GM21390 (cell line): ENCODE measurements around the gene BBX.

Experiments
- ATAC-seq: cut with Tn5 transposase; IDR thresholded peaks from one replicate; pipeline ENCODE4 v1.9.1; 2021; ENCODE audit not compliant: unreplicated experiment

Gene BBX

DNA sequence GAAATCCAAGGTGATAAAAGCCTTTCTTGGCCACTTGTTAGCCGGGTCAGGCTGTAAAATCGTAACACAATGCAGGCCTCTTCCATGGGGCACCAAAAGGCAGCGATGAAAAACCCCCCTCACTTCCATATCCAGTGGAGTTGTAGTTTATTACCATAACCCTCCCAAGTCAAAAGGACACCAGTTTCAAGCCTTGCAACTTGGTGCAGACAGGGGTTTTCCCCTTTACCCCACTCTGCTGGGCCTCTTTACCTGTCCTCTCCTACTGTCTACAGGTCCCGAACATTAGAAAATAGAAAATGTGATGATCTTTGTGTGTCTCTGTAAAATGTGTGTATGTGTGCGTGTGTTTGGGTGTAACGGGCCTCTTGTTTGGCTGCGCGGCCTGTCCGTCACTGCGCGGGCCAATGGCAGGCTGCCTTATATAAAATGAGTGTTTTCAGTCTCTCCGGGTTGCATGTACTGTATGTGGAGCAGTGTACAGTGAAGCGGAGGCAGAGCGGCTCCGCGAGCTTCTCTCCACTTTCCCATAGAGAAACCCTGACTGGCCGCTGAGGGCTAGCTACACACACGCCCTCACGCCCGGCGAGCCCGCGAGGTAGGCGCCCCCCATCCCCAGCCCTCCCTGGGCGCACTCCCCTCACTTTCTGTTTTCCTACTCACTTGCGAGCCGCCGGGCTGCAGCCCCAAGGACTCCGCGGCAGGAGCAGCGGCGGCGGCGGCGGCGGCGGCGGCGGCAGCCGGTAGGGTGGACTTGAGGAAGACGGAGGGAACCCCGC, at the start of gene BBX:
Gene BBX, plus strand, starts transcription at position 453 of the 779 bp plus-strand sequence. CDS start 187,499 bp downstream, outside the sequence.
- ATAC-seq, result peak; percentile 90

DNA sequence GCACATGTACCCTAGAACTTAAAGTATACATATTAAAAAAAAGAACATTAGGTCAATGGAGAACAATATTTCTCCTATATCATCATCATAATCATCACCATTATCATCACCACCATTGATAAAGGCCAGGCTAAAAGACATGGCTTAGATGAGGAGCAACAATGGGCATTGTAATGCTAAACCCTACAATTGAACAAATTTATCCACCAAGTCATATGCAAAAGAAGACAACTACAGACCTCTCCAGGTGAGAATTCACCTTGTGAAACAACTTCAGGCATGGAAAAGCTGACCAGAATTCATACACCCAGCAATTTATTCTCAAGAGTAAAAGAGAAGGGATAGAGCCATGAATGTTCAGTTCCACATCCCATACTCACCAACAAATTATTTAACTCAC, 46.3 kb upstream of the BBX start:
- no peak for ATAC-seq

DNA sequence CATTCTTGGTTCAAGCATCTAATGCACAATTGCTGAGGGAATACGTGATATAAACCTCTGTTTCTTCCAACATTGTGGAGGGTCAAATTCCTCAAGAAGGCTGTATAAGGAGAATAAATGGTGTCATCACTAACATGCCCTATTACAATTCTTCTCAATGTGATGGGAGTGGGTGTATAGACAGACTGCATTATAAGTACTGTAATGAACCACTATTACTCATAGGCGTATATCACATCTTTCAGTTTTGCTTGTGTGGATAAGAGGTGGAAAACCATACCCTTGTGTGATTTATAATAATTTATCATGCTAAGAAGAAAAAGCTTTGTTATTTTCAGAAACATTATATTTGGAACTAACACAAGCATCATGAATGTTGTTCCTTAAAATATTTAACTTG, 35.3 kb upstream of the BBX start:
- no peak for ATAC-seq

DNA sequence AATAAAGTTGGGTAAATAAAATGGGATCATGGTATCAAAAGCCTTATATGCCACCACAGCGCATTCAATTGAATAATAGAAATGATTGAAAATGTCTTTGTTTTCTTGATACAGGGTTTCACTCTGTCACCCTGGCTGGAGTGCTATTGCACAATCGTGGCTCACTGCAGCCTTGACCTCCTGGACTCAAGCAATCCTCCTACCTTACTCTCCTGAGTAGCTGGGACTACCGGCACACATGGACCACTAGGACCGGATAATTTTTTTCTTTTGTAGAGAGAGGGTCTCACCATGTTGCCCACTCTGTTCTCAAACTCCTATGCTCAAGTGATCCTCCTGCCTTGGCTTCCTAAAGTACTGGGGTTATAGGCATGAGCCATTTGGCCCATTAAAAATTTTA, 33.8 kb upstream of the BBX start:
- ATAC-seq, result no peak

DNA sequence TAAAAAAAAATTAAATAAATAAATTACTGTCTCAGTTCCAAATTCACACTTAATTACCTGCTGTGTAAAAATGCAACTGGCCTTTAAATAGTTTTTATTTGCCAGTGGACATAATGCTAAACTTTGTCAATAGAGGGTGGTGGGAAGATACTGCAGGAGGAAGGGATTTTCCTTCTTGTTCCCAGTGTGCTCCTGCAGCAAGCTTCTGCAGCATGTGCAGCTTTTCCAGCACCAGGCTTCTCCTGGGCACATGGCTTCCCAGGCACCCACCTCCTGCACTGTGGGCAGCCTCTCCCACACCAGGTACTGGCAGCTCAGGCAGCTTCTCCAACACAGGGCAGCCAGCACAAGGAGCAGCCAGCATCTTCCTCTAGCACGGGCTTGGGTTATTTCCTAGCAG, 29.6 kb upstream of the BBX start:
- ATAC-seq, result no peak

DNA sequence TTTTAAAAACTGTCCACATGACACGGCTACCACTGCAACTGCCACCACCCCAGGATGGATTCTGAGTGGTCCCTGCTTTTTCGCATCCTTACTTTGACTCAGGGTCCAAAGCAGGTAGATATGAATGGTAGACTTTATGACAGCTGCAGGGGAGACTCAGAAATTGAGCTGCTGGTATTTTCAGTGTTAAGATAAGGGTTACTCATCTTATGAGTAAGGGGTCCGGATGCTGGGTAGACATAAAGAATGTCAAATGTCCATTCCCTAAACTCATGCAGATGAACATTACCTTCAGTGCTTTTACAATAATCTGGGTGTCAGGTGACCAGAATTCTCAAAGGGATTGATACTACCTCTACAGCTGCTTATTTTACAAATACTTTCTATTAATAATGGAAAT, 25.9 kb upstream of the BBX start:
- ATAC-seq, result no peak

DNA sequence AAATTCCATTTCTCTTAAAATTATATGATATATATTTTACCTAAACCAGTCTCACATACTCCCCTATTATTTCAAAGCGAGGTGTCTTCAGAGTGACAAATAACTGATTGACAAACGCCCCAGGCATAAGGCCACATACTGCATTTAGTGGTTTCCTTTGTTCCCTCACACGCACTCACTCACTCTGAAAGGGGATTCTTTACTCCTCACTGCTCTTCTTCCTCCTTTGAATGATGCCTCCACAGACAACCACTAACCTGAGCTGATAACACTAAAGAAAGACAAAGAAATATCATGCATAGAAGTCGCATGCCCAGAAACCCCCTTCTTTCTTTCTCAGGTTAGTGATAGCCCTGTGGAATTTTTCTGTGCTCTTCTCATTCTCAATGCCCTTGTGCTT, 24.1 kb upstream of the BBX start:
- no peak for ATAC-seq

DNA sequence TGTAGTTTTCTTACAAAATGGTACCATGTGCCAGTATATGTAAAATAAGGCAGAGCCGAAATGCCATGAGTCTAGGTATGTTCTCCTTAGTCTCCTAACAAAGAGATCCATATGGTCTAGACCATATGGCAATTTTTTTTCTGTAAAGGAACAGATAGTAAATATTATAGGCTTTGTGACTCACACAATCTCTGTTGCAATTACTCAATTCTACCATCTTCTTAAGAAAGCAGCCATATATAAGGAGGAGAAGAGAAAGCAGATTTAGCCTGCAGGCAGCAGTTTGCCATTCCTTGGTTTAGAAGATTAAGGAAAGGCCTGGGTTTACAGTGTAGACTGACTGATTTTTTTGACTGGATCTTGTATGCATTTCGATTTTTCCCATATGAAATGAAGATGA, 16.3 kb upstream of the BBX start:
- no peak for ATAC-seq

DNA sequence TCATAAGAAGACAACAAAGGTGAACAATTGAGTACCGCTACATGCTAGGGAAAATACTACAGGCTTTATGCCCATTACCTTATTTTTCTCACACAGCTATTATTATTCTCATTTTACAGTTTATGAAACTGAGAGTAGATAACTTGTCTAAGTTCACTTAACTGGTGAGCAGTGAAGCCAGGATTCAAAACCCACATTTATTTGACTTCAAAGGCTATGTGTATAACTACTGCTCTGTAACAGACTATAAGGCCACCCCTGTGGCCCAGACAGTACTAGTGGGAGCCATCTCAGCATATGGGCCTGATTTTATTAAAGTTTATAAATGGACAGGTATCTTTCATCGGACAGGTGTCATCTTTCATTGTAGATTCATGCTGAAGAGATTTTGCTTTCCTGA, 14.4 kb upstream of the BBX start:
- ATAC-seq, result no peak

DNA sequence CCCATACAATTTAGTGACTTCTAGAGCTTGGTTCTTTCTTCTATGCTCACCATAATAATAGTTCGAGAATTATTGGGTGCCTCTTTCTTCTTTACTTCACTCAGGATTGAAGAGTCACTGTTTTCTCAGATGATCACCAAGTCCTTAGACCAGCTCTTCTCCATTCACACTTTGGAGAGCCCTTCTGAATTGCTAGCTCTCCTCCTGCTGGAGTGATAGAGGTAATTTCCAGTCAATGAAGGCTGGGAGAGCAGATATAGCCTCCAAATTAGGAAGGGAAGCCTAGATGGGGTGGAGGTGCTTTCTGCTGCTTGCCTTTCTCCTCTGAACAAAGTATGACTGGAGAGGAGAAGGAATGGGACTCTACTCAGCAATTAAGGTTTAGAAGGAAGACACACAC, 10.7 kb upstream of the BBX start:
- ATAC-seq, result no peak

DNA sequence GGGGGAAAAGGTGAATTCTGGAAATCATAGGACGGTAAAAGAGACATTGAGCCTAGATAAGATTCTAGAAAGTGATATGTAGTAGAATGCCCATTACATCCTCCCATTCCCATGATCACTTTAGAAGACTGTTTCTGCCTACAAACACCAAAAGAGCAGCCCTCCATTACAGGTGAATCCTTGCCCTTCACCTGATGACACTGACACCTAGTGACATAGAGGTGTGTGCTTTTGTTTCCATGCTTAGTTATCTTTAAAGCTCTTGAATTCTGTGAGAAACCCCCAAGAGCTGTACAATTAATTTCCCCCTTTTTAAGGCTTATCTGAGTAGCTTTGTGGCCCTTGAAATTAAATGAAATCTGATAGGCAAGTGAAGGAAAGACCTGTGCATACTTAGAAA, 8.3 kb upstream of the BBX start:
- no peak for ATAC-seq

DNA sequence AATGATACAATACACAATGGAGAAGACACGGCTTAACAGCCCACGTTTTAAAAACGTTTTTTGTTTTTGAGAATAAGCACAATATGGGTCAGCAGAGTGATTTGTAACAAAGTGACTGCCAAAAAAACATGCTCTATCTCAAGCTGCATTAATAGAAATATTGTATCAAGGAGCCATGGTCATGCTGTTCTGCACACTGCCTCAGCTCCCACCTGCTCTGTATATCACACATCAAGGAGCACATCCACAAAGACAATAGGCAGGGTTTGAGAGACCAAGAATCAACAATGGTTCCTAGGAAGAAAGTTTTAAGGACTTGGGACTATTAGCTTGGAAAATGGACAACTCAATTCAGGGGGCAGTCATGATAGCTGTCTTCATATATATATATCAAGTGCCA, 6.3 kb upstream of the BBX start:
- no peak for ATAC-seq

DNA sequence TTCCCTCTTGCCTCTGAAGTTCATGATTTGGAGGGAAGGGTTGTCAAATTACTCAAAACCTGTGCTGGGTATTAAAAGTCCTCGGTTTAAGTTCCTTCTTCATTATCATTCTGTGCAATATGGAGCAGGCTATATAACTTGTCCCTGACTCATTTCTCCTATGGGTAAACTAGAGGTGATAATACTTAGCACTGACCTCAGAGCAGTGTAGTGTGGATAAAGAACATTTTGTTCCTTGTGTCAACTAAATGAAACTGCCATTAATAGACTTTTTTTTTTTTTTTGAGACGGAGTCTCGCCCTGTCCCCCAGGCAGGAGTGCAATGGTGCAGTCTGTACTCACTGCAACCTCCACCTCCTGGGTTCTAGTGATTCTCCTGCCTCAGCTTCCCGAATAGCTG, 2.2 kb upstream of the BBX start:
- no peak for ATAC-seq

DNA sequence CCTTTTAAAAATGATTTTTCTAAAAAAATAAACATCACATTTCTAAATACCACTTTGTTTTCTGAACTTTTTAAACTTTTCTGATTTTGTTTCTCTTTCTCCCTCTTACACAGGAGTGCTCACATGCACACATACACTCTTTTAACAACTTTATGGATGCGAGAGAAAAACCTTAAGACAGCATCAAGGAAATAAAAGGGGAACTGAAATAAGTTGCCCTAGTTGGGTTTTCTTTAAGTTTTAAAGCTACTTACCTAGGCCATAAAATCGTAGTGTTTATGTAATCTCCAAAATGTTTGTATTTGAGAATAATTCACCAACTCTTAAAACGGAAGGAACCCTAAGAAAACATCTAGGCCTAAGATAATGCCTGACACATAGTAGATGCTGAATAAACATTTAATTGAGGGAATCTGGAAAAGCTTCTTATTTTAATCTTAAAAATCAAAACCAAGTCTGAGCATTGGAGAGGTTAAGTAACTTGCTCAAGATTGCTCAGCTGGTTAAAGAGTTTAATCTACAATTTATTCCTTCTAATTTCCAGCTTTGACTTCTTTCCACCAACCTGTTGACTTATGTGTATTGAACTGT, 1.2 kb upstream of the BBX start:
- no peak for ATAC-seq

DNA sequence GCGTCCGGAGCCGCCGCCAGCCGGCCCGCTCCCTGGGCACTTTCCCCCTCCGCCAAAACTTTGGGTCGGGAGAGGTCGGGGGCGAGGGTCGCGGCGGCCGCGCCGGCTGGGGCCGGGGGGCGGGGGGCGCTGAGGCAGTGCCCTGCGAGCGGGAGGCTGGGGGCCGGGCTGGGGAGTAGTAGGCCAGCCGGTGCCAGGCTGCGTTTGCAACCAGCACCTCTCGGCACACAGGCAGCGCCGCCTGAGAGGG, 452 bp downstream of the BBX start:
- ATAC-seq, result peak; percentile 25

DNA sequence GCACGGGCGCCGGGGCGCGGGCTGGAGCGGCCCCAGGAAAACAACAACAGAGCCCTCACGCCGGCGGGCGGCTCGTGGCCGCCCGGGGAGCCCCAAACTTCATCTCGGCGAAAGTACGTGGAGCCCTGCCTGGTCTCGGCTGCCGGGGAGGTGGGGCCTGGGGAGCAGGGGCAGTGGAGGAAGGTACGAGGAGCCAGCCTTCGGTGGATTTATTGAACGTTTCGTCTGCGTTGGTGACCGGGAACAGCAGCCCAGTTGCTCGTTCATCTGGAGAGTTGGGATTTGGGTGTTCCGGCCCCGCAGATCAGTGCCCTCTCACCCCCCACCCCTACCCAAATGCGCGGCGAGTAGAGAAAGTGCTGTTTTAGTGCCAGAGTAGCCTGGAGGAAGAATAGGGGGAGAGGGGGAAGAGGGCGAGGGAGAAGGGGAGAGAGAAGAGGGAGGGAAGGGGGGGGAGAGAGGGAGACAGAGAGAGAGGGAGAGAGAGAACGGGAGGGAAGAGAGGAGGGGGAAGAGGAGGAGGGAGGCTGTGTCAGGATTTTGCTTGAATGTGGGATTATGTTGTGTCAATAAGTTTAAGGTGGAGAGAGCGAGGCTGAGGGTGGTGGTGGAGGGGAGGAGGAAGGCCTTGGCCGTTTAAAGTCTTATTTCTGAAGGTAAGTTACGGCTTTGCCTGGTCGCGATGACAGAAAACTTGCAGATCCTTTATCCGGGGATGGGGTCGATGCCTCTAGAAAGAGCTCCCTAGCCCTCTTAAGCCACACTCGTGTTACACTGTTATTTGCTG, 970 bp downstream of the BBX start:
- peak; percentile 27 for ATAC-seq

DNA sequence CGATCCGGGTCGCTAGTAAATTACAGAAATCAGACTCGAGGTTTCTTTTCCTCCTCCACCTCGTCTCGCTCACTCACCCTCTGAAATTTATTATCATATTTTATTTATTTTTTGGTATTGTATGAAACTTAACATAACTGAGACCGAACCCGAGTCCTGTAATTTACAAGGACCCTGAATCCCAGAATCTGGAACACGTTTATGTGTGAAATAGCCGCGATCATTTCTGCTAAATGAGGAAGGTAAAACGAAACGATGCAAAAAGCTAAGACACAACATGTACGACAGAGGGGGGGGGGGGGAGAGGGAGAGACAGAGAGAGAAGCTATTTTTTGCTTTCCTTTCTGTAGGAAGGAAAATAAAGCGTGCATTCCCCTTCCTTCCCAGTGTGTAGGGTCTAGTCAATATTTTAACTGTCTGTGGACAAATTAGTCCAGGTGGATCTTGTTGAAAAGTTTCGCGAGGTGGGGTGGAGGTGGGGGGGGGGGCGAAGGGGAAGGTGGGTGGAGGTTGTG, 1.6 kb downstream of the BBX start:
- ATAC-seq, result no peak

DNA sequence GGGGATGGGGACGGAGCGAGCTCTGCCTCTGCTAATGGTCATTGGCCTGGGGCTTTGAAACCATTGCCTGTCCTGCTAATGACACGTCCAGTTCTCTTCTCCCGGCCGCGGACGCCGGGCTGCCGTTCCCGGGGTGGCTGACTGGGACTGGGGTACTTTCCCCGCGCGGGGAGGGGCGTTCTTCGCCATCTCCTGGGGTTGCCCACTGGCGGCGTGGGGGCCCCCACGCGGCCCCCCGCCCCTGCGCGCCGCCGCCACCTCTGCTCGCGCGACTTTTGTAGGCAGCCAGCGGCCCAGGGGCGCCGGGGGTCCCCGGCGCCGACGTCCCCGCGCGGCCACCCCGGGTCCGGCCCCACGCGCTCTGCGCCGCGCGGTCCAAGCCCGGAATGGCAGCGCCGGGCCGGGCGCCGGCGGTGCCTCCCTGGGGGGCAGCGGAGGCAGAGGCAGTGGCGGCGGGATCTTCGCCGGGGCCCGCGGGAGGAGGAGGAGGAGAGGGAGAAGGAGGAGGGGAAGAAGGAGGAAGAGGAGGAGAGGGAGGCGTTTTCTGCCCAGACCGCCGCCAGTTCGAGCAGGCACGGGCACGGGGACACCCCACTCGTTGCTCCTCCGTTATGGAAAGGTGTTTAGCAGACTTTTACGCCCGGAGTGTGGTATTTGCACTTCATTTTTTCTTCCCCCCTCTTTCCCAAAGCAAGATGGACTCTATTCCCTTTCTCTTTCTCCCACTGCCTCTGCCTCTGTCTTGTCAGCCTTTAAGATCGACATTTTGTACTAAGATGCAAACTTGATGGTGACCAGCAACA, 2.3 kb downstream of the BBX start:
- no peak for ATAC-seq

DNA sequence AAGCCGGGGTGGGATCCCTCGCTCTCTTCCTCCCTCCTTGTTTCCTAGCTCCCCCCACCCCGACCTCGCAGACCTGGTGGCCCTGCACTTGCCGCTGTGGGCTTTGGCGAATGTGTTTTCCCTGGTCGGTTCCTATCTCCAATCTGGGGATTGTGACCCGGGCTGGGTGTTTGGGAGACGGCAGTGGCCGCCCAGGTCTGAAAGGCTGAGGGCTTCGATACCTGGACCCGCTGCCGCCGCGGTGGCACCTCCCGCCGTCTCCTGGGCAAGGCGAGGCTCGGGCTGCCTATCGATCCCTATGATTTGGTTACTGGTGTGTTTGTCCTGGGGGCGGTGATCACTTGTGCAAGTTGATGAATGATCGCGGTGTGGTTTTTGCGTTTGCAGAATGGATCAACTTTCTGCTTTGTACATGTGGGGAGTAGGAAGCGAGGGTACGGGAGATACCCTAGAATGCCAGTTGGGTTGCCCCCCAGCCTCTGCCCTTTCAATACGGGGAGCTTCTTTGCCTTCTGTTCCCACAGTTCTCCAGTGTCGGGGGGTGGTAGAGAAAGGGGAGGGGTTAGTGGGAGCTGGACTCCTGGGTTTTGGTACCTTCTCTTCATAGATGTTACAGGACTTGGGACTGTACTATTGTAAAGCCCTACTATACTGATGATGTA, 3.0 kb downstream of the BBX start:
- ATAC-seq, result no peak

DNA sequence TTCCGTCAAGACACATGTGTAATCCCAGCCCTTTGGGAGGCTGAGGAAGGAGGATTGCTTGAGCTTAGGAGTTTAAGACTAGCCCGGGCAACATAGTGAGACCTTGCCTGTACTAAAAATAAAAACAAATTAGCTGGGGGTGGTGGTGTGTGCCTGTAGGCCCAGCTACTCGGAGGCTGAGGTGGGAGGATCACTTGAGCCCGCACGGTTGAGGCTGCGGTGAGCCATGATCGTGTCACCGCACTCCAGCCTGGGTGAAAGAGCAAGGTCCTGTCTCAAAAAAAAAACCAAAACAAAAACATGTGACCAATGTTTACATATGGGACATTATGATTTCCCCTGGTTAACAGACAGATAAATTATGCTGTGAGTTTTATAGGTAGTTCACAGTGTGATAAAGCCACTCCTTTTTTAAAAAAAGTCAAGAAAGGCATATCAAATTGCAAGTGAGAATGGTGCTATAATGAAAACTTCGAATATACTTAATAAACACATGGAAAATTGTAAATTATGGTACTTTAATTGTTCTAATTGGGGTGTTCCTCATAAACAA, 9.2 kb downstream of the BBX start:
- no peak for ATAC-seq

DNA sequence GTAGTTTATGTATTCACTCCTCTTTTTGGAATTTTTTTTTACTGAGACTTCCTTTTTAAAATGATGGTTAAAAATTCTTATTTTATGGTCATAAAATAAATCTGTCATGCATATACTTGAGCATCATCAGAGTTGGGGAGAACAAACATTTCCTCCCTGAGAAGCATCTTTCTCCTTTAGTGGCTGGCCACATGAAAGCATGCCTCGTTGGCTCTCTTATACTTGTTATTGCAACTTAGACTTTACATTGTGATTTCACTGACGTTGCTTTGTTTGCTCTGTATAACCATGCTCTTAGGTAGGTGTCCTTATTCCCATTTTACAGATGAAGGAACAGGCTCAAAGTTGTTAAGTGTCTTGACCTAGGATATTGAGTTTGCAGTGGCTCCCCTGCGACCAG, 18.1 kb downstream of the BBX start:
- ATAC-seq, result no peak
